ENCODE measurements around the gene DOCK7. TPM values are rescaled to one million over a fixed set of nuclear protein-coding genes. Genes with fewer than 3 reads are reported as not detected.

Gene DOCK7
- total RNA-seq, 2 experiments from 2014 or later, result 6.6 to 16.8 TPM

- TF ChIP-seq CTCF (IDR thresholded peaks at IDR 0.05), result no peak
- Mint-ChIP-seq H3K27ac (no peak overlapping the region), H3K9me3 (no peaks in the 10 kb centered on the region), H3K4me1 (ENCODE audit: low read depth) (peaks cover 4% of the 10 kb centered on the region), H3K27me3 (peaks cover 12% of the 10 kb centered on the region), H3K4me3 (no peak overlapping the region), H3K36me3 (ENCODE audit: low read depth) (no peaks in the 10 kb centered on the region)
- DNase-seq, result no peak
- intact Hi-C loops (cut with micrococcal nuclease), result no loop called here
- ChIA-PET CTCF (no interaction called here), POLR2A (no interaction called here)
- ATAC-seq, result no peak
Observed at GRCh38 chr1:62727656-62728407, 39.6 kb upstream of the DOCK7 start.

- no peaks in the 10 kb centered on the region for H3K9me3 Mint-ChIP-seq
- POLR2A ChIA-PET, result no interaction called here
- intact Hi-C loops (cut with micrococcal nuclease), result no loop called here
Observed at GRCh38 chr1:62726011-62726442, 37.8 kb upstream of the DOCK7 start.

GRCh38 chr1:62725255-62725654 lies 37.1 kb upstream of the DOCK7 start:
- CTCF ChIA-PET, result interaction anchor here (1.9 kb wide), 1 partner anchor 218 kb away, joined by 6 read pairs; no protein-coding TSS in a partner anchor

More at GRCh38 chr1:62726011-62726442, 37.8 kb upstream of the DOCK7 start:
- no peak for TF ChIP-seq CTCF (IDR thresholded peaks at IDR 0.05)
- H3K4me1 Mint-ChIP-seq (ENCODE audit: low read depth), result peaks cover 4% of the 10 kb centered on the region
- no peak for DNase-seq
- CTCF ChIA-PET, result interaction anchor here (1.9 kb wide), 1 partner anchor 218 kb away, joined by 6 read pairs; no protein-coding TSS in a partner anchor
- H3K36me3 Mint-ChIP-seq (ENCODE audit: low read depth), result no peaks in the 10 kb centered on the region
- peaks cover 12% of the 10 kb centered on the region for H3K27me3 Mint-ChIP-seq
- no peak overlapping the region for H3K4me3 Mint-ChIP-seq
- ATAC-seq, result no peak
- no peak overlapping the region for H3K27ac Mint-ChIP-seq

GRCh38 chr1:62724430-62724829 lies 36.2 kb upstream of the DOCK7 start:
- Mint-ChIP-seq H3K27me3 (peaks cover 10% of the 10 kb centered on the region), H3K4me1 (ENCODE audit: low read depth) (peaks cover 4% of the 10 kb centered on the region), H3K27ac (no peak overlapping the region), H3K36me3 (ENCODE audit: low read depth) (no peaks in the 10 kb centered on the region), H3K9me3 (no peaks in the 10 kb centered on the region), H3K4me3 (no peak overlapping the region)
- ChIA-PET POLR2A (no interaction called here), CTCF (interaction anchor here (1.2 kb wide), 1 partner anchor 22 kb away, joined by 4 read pairs; no protein-coding TSS in a partner anchor)
- TF ChIP-seq CTCF (IDR thresholded peaks at IDR 0.05), result no peak
- no peak for DNase-seq
- ATAC-seq, result no peak
- intact Hi-C loops (cut with micrococcal nuclease), result no loop called here

More at GRCh38 chr1:62725255-62725654, 37.1 kb upstream of the DOCK7 start:
- DNase-seq (no peak), ATAC-seq (no peak)
- Mint-ChIP-seq H3K27me3 (peaks cover 10% of the 10 kb centered on the region), H3K4me3 (no peak overlapping the region), H3K27ac (no peak overlapping the region), H3K9me3 (no peaks in the 10 kb centered on the region), H3K36me3 (ENCODE audit: low read depth) (no peaks in the 10 kb centered on the region), H3K4me1 (ENCODE audit: low read depth) (peaks cover 4% of the 10 kb centered on the region)
- POLR2A ChIA-PET, result no interaction called here
- intact Hi-C loops (cut with micrococcal nuclease), result no loop called here
- no peak for TF ChIP-seq CTCF (IDR thresholded peaks at IDR 0.05)

- Mint-ChIP-seq H3K36me3 (ENCODE audit: low read depth) (no peaks in the 10 kb centered on the region), H3K27ac (no peak overlapping the region), H3K4me3 (no peak overlapping the region), H3K4me1 (ENCODE audit: low read depth) (peaks cover 4% of the 10 kb centered on the region), H3K9me3 (no peaks in the 10 kb centered on the region), H3K27me3 (peaks cover 8% of the 10 kb centered on the region)
- intact Hi-C loops (cut with micrococcal nuclease), result no loop called here
- ChIA-PET CTCF (interaction anchor here (0.6 to 1.2 kb wide), 2 partner anchors 22 to 201 kb away, joined by 3 to 4 read pairs; no protein-coding TSS in a partner anchor), POLR2A (interaction anchor here (1.0 kb wide), 1 partner anchor 13 kb away, joined by 3 read pairs; no protein-coding TSS in a partner anchor)
- DNase-seq, result no peak
- no peak for ATAC-seq
- no peak for TF ChIP-seq CTCF (IDR thresholded peaks at IDR 0.05)
Observed at GRCh38 chr1:62723883-62724282, 35.7 kb upstream of the DOCK7 start.

All from activated CD8-positive, alpha-beta T cell treated with anti-CD3 and anti-CD28 coated beads for 36 hours (primary cell).